ENCODE results near the gene ATPAF2.

The ATPAF2 gene

DNA sequence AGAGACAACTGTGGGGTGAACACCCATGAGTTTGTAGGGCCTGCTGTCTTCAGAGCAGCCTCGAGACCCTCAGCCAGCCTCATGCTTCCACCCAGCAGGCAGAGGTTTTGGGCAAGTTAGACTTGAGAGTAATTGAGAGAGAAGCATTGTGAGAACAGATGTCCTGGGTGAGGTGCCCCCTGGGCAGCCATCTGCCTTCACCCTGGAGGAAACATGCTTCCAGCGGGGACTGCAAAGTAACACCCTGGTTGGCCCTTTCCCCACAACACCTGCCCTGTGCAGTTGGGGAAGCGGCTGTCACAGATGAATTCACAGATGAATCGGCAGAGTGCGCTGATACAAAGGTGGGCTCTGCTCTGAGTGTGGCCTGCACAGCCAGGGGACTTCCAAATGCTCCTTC lies 23.4 kb downstream of the ATPAF2 start:
- Mint-ChIP-seq H3K27me3 (ENCODE audit: low read depth) (no peaks in the 10 kb centered on the region), H3K36me3 (ENCODE audit: low read depth) (peaks cover 12% of the 10 kb centered on the region)
- TF ChIP-seq, protein P1, sequence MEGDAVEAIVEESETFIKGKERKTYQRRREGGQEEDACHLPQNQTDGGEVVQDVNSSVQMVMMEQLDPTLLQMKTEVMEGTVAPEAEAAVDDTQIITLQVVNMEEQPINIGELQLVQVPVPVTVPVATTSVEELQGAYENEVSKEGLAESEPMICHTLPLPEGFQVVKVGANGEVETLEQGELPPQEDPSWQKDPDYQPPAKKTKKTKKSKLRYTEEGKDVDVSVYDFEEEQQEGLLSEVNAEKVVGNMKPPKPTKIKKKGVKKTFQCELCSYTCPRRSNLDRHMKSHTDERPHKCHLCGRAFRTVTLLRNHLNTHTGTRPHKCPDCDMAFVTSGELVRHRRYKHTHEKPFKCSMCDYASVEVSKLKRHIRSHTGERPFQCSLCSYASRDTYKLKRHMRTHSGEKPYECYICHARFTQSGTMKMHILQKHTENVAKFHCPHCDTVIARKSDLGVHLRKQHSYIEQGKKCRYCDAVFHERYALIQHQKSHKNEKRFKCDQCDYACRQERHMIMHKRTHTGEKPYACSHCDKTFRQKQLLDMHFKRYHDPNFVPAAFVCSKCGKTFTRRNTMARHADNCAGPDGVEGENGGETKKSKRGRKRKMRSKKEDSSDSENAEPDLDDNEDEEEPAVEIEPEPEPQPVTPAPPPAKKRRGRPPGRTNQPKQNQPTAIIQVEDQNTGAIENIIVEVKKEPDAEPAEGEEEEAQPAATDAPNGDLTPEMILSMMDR (IDR thresholded peaks at IDR 0.05; ENCODE audit: unreplicated experiment in 3 of 3) = no peak

DNA sequence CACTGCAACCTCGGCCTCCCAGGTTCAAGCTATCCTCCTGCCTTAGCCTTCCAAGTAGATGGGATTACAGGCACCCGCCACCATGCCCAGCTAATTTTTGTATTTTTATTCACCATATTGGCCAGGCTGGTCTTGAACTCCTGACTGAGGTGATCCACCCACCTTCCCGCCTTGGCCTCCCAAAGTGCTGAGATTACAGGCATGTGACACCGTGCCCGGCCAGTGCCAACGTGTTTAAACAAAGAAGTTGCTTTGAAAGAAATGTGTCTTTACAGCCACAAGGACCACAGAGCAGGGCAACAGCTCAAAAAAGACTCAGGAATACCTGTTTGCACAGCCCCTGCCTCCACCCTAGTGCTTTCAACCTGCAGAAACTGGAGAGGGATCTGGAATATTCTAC lies 25.0 kb downstream of the ATPAF2 start:
- Mint-ChIP-seq H3K27me3 (ENCODE audit: low read depth) (no peaks in the 10 kb centered on the region), H3K27ac (no peak overlapping the region)
- TF ChIP-seq, protein P1 (IDR thresholded peaks at IDR 0.05; ENCODE audit: unreplicated experiment in 3 of 3) = no peak

More for the DNA sequence above, 23.4 kb downstream of the ATPAF2 start:
- Mint-ChIP-seq H3K4me3 (no peak overlapping the region), H3K27ac (no peak overlapping the region), H3K4me1 (peaks cover 18% of the 10 kb centered on the region), H3K9me3 (no peaks in the 10 kb centered on the region)

DNA sequence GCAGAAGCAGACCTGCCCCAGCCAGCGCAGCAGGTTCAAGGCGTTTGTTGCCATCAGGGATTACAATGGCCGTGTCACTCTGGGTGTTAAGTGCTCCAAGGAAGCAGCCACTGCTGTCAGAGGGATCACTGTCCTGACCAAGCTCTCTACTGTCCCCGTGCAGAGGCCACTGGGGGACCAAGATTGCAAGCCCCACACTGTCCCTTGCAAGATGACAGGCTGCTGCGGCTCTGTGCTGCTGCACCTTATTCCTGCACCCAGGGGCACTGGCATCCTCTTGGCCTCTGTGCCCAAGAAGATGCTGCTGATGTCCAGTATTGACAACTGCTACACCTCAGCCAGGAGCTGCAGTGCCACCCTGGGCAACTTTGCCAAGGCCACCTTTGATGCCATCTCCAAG lies 27.7 kb downstream of the ATPAF2 start:
- TF ChIP-seq, protein P1 (IDR thresholded peaks at IDR 0.05; ENCODE audit: unreplicated experiment in 3 of 3) = no peak
- H3K36me3 Mint-ChIP-seq (ENCODE audit: low read depth) = peaks cover 19% of the 10 kb centered on the region
- peaks cover 4% of the 10 kb centered on the region for H3K27me3 Mint-ChIP-seq (ENCODE audit: low read depth)
- H3K4me3 Mint-ChIP-seq = no peak overlapping the region
- no peak overlapping the region for H3K27ac Mint-ChIP-seq
- H3K4me1 Mint-ChIP-seq = no peaks in the 10 kb centered on the region
- H3K9me3 Mint-ChIP-seq = no peaks in the 10 kb centered on the region

More for the DNA sequence above, 25.0 kb downstream of the ATPAF2 start:
- Mint-ChIP-seq H3K4me1 (peaks cover 6% of the 10 kb centered on the region), H3K9me3 (no peaks in the 10 kb centered on the region), H3K4me3 (no peak overlapping the region), H3K36me3 (ENCODE audit: low read depth) (peaks cover 23% of the 10 kb centered on the region)

DNA sequence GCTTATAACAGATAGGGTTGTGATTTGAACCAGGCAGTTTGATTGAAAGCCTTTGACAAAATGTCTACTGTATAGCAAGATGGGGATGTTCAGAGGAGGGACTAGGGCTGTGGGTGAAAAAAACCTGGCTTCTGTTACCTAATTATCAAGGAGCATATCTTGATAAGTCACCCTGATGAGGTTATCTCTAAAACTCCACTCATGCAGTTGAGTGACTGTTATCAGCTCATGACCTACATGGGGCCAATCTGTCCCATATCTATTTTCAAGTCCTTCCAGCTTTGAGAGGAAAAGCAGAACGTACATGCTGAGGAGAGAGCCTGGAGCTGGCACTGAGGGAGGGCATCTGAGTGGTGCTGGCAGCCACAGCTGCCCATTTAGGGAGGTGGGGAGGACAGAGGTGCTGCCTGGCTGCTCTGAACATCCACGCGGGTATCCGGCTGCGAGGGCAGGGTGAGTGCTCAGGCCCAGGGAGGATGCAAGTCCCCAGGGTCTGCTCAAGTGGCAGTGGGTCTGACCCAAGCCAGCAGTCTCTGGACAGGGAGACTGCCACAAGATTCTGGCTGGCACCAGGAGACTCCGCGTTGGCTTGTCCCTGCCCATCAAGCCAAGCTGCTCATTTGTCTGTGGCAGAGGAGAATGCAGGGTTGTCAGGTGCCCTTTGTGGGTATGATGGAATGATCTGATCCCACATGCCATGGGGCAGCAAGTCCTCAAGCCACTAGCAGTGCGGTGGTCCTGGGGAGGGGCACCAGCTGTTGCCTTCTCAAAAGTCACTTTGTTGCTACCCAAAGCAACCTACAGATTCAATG lies 29.2 kb downstream of the ATPAF2 start:
- H3K27me3 Mint-ChIP-seq (ENCODE audit: low read depth) = peaks cover 5% of the 10 kb centered on the region
- H3K4me3 Mint-ChIP-seq = no peak overlapping the region
- H3K36me3 Mint-ChIP-seq (ENCODE audit: low read depth) = peaks cover 11% of the 10 kb centered on the region
- H3K27ac Mint-ChIP-seq = no peak overlapping the region
- TF ChIP-seq, protein P1 (IDR thresholded peaks at IDR 0.05; ENCODE audit: unreplicated experiment in 3 of 3) = no peak
- no peaks in the 10 kb centered on the region for H3K4me1 Mint-ChIP-seq
- no peaks in the 10 kb centered on the region for H3K9me3 Mint-ChIP-seq

DNA sequence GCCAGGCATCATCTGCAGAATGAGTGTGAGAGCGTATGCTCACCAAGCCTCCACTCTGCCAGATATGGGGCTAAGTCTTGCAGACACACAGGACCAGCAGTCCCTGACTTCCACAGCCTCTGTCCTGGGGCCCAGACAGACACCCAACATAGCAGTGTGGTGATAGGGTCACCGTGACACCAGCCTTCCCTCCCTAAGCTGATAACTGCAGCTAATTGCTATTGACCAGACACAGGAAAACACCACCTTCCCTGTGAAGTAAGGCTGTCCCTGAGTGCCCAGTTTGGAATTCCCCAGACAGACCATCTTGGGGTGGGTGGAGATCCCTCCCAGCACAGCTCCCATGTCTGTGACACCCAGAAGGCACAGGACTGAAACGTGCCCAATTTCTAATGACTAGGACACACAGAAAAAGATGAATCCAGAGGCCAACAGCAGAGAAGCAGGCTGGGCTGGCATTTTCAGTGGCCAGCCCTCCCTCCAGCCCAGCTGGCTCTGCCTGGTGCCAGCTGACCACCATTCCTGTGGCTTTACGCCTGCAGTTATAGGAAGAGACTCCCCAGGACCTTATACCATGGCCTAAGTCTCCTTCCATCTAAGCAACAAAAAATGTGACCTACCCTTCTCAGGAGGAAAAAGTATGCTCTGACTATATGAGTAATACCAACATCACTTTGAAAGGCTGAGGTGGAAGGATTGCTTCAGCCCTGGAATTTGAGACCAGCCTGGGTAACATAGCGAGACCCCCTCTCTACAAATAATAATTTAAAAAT lies 30.3 kb downstream of the ATPAF2 start:
- Mint-ChIP-seq H3K27me3 (ENCODE audit: low read depth) (peaks cover 5% of the 10 kb centered on the region), H3K27ac (no peak overlapping the region), H3K4me1 (no peaks in the 10 kb centered on the region), H3K4me3 (no peak overlapping the region), H3K9me3 (no peaks in the 10 kb centered on the region), H3K36me3 (ENCODE audit: low read depth) (peaks cover 11% of the 10 kb centered on the region)
- TF ChIP-seq, protein P1 (IDR thresholded peaks at IDR 0.05; ENCODE audit: unreplicated experiment in 3 of 3) = no peak
